GM23248 (cell line): Measurements from ENCODE around the gene INO80C. TPM values are rescaled to one million over a fixed set of nuclear protein-coding genes. Genes with fewer than 3 reads are reported as not detected.

Experiments
- DNase-seq: peaks from one replicate; pipeline ENCODE4 v3.0.0-alpha.2; 2015
- H2AFZ ChIP-seq: fragments of 200-600 bp; sonication (generic); 2 replicates; pipeline ENCODE4 v1.6.1; 2016; ENCODE audit warnings: antibody characterized with exemption
- H3F3A ChIP-seq: fragments of 200-600 bp; sonication (generic); 2 replicates; pipeline ENCODE4 v1.6.1; 2016; ENCODE audit warnings: mild to moderate bottlenecking, antibody characterized with exemption, mixed run types; ENCODE audit not compliant: insufficient read depth
- H3K27ac ChIP-seq: fragments of 200-600 bp; sonication (generic); 2 replicates; pipeline ENCODE4 v1.5.1; 2016; ENCODE audit warnings: mild to moderate bottlenecking
- H3K27me3 ChIP-seq: fragments of 200-600 bp; sonication (generic); replicated peaks from 2 replicates; pipeline ENCODE4 v1.6.1; 2016; ENCODE audit warnings: mild to moderate bottlenecking; ENCODE audit not compliant: insufficient read depth
- H3K36me3 ChIP-seq: fragments of 200-600 bp; sonication (generic); 2 replicates; pipeline ENCODE4 v1.6.1; 2016; ENCODE audit warnings: low read depth, mild to moderate bottlenecking
- H3K4me1 ChIP-seq: fragments of 200-600 bp; sonication (generic); 2 replicates; pipeline ENCODE4 v1.6.1; 2016; ENCODE audit warnings: mild to moderate bottlenecking; ENCODE audit not compliant: insufficient read depth
- H3K4me2 ChIP-seq: fragments of 200-600 bp; sonication (generic); one replicate; pipeline ENCODE4 v1.6.1; 2016; ENCODE audit warnings: mild to moderate bottlenecking; ENCODE audit not compliant: unreplicated experiment
- H3K4me3 ChIP-seq: fragments of 200-600 bp; sonication (generic); 2 replicates; pipeline ENCODE4 v1.5.1; 2016; ENCODE audit warnings: mild to moderate bottlenecking
- H3K79me2 ChIP-seq: fragments of 200-600 bp; sonication (generic); 2 replicates; pipeline ENCODE4 v1.6.1; 2016; ENCODE audit warnings: mild to moderate bottlenecking; ENCODE audit not compliant: insufficient read depth
- H3K9ac ChIP-seq: fragments of 200-600 bp; sonication (generic); 2 replicates; pipeline ENCODE4 v1.6.1; 2016; ENCODE audit warnings: mild to moderate bottlenecking
- H3K9me2 ChIP-seq: fragments of 200-600 bp; sonication (generic); 2 replicates; pipeline ENCODE4 v1.6.1; 2016; ENCODE audit warnings: mixed run types, mild to moderate bottlenecking, moderate library complexity; ENCODE audit not compliant: insufficient read depth
- H3K9me3 ChIP-seq: fragments of 200-600 bp; sonication (generic); one replicate; pipeline ENCODE4 v1.6.1; 2017; ENCODE audit warnings: low read depth
- H4K20me1 ChIP-seq: fragments of 200-600 bp; sonication (generic); 2 replicates; pipeline ENCODE4 v1.6.0; 2016; ENCODE audit not compliant: insufficient read depth
- EZH2 ChIP-seq: fragments of 200-600 bp; sonication (generic); IDR thresholded peaks from 2 replicates; pipeline ENCODE4 v1.6.1; 2018; ENCODE audit warnings: antibody characterized with exemption, mild to moderate bottlenecking; ENCODE audit not compliant: insufficient read depth, poor library complexity, severe bottlenecking
- EZH2phosphoT487 ChIP-seq: fragments of 200-600 bp; sonication (generic); IDR thresholded peaks from 2 replicates; pipeline ENCODE4 v1.6.1; 2018; ENCODE audit warnings: antibody characterized with exemption, moderate library complexity, mild to moderate bottlenecking, low read depth; ENCODE audit not compliant: insufficient read depth
- WGBS, 2 experiments: methylation state at CpG; one replicate each; pipeline ENCODE4 v1.1.6; 2015 to 2017; ENCODE audit warnings: low lambda C conversion rate in 2 of 2, low coverage in 1 of 2; ENCODE audit errors: missing lambda C conversion rate in 2 of 2; 5-methylcytosine and 5-hydroxymethylcytosine counted together
- in situ Hi-C: fragments of 300-500 bp; cut with MboI; formaldehyde crosslinking; loops from 2 replicates; pipeline ENCODE4 v1.15.0; 2020
- polyA plus RNA-seq: library from polyadenylated mRNA; unstranded; fragments of >200 nt; fragmentation: Nextera tagmentation; extraction: Ambion mirVana; gene quantifications from 2 replicates; pipeline ENCODE4 v1.2.1, GENCODE V29; 2016
- total RNA-seq: library from RNA; depleted of rRNA; stranded (reverse); fragments of >200 nt; shearing (Covaris generic); gene quantifications from 2 replicates; pipeline ENCODE4 v1.2.3, GENCODE V29; 2014

Gene INO80C
- total and polyA plus RNA-seq, 2 experiments from 2014 or later, result 0.97 to 9.4 TPM

- H2AFZ ChIP-seq, result no peak overlapping the region
- no peak overlapping the region for H3K4me3 ChIP-seq
- no peaks in the 10 kb centered on the region for H3K9me2 ChIP-seq
- H3K4me1 ChIP-seq, result no peaks in the 10 kb centered on the region
- H3K27ac ChIP-seq, result no peak overlapping the region
- H3K79me2 ChIP-seq, result no peaks in the 10 kb centered on the region
- peak; percentile 11 for DNase-seq
- H4K20me1 ChIP-seq, result no peaks in the 10 kb centered on the region
- no peak for TF ChIP-seq EZH2phosphoT487
- no peaks in the 10 kb centered on the region for H3K36me3 ChIP-seq
- H3F3A ChIP-seq, result no peaks in the 10 kb centered on the region
- no peak overlapping the region for H3K4me2 ChIP-seq
- in situ Hi-C loops, result no loop called here
- no peaks in the 10 kb centered on the region for H3K9me3 ChIP-seq
- no peaks in the 10 kb centered on the region for H3K27me3 ChIP-seq
- no peak overlapping the region for H3K9ac ChIP-seq
- 90% methylated on average over 1 of the region's 1 CpG for WGBS, 2 experiments
Measured at GRCh38 chr18:35438480-35439234, 59.1 kb downstream of the INO80C start.

GRCh38 chr18:35437836-35438235 lies 59.9 kb downstream of the INO80C start:
- H3K4me3 ChIP-seq, result no peak overlapping the region
- no peaks in the 10 kb centered on the region for H3K4me1 ChIP-seq
- in situ Hi-C loops, result no loop called here
- H4K20me1 ChIP-seq, result no peaks in the 10 kb centered on the region
- H2AFZ ChIP-seq, result no peak overlapping the region
- TF ChIP-seq EZH2 (no peak), EZH2phosphoT487 (no peak)
- no peak overlapping the region for H3K27ac ChIP-seq
- no peaks in the 10 kb centered on the region for H3K9me2 ChIP-seq
- WGBS, 2 experiments, result 51 to 63% methylated on average over 2 of the region's 2 CpGs
- no peak overlapping the region for H3K4me2 ChIP-seq
- DNase-seq, result no peak
- H3F3A ChIP-seq, result no peaks in the 10 kb centered on the region
- no peaks in the 10 kb centered on the region for H3K9me3 ChIP-seq
- H3K36me3 ChIP-seq, result no peaks in the 10 kb centered on the region
- H3K27me3 ChIP-seq, result no peaks in the 10 kb centered on the region
- H3K9ac ChIP-seq, result no peak overlapping the region
- H3K79me2 ChIP-seq, result no peaks in the 10 kb centered on the region

- in situ Hi-C loops, result no loop called here
Measured at GRCh38 chr18:35436076-35436649, 61.6 kb downstream of the INO80C start.

GRCh38 chr18:35435401-35435800 lies 62.4 kb downstream of the INO80C start:
- Histone ChIP-seq H3K36me3 (no peaks in the 10 kb centered on the region), H3K27ac (no peak overlapping the region), H3K79me2 (no peaks in the 10 kb centered on the region), H3K9ac (no peak overlapping the region), H3K4me2 (no peak overlapping the region), H3K4me1 (no peaks in the 10 kb centered on the region), H3K27me3 (no peaks in the 10 kb centered on the region), H3K9me2 (no peaks in the 10 kb centered on the region), H2AFZ (no peak overlapping the region), H3K9me3 (no peaks in the 10 kb centered on the region), H3K4me3 (no peak overlapping the region), H4K20me1 (no peaks in the 10 kb centered on the region), H3F3A (no peaks in the 10 kb centered on the region)
- DNase-seq, result no peak
- in situ Hi-C loops, result no loop called here
- TF ChIP-seq EZH2phosphoT487 (no peak), EZH2 (no peak)
- 84 to 87% methylated on average over 3 of the region's 3 CpGs for WGBS, 2 experiments

More at GRCh38 chr18:35436076-35436649, 61.6 kb downstream of the INO80C start:
- H3K36me3 ChIP-seq, result no peaks in the 10 kb centered on the region
- H3K27me3 ChIP-seq, result no peaks in the 10 kb centered on the region
- no peak overlapping the region for H3K27ac ChIP-seq
- H3F3A ChIP-seq, result no peaks in the 10 kb centered on the region
- no peak overlapping the region for H3K4me3 ChIP-seq
- no peak for DNase-seq
- 56 to 58% methylated on average over 3 of the region's 3 CpGs for WGBS, 2 experiments
- H3K9me2 ChIP-seq, result no peaks in the 10 kb centered on the region
- no peak overlapping the region for H2AFZ ChIP-seq
- H3K9me3 ChIP-seq, result no peaks in the 10 kb centered on the region
- H3K4me1 ChIP-seq, result no peaks in the 10 kb centered on the region
- H4K20me1 ChIP-seq, result no peaks in the 10 kb centered on the region
- no peak overlapping the region for H3K9ac ChIP-seq
- no peaks in the 10 kb centered on the region for H3K79me2 ChIP-seq
- no peak overlapping the region for H3K4me2 ChIP-seq
- TF ChIP-seq EZH2phosphoT487, result no peak
- no peak for TF ChIP-seq EZH2
